22Rv1 (cell line): Measurements from ENCODE around the gene LONP2.

ENCODE experiments used
- H3K27ac ChIP-seq: fragments of 450-650 bp; 2 replicates; pipeline ENCODE4 v1.5.1; 2017
- CTCF ChIP-seq: fragments of 450-650 bp; IDR thresholded peaks from 2 replicates; pipeline ENCODE4 v1.5.1; 2017; ENCODE audit warnings: mild to moderate bottlenecking
- ZFX ChIP-seq: fragments of 450-650 bp; IDR thresholded peaks from 2 replicates; pipeline ENCODE4 v1.6.1; 2017; ENCODE audit warnings: antibody characterized with exemption, borderline replicate concordance

The LONP2 gene

GRCh38 chr16:48244080-48244862, at the start of gene LONP2:
TSS of gene LONP2 (plus strand) at chr16:48244300. CDS start at chr16:48244389, 89 bp downstream.
- H3K27ac ChIP-seq: peak within 1 kb of the TSS; percentile 89
- no peak for TF ChIP-seq CTCF
- 0 out of 2 replicates have a peak, but pooled peaks have one; percentile 79 for TF ChIP-seq ZFX

- H3K27ac ChIP-seq: no peak overlapping the region
- TF ChIP-seq ZFX (no peak), CTCF (no peak)
Observed at GRCh38 chr16:48194828-48195556, 49.1 kb upstream of the LONP2 start.

GRCh38 chr16:48197294-48197693, 46.8 kb upstream of the LONP2 start:
- TF ChIP-seq CTCF (no peak), ZFX (no peak)
- no peak overlapping the region for H3K27ac ChIP-seq

- TF ChIP-seq ZFX: no peak
- TF ChIP-seq CTCF: no peak
- H3K27ac ChIP-seq: no peak overlapping the region
Observed at GRCh38 chr16:48201515-48202201, 42.4 kb upstream of the LONP2 start.

- no peak for TF ChIP-seq CTCF
- TF ChIP-seq ZFX: no peak
- 0 out of 2 replicates have a peak overlapping the region, but pooled peaks have one; percentile 4 for H3K27ac ChIP-seq
Observed at GRCh38 chr16:48203974-48204824, 39.9 kb upstream of the LONP2 start.

GRCh38 chr16:48204825-48205151, 39.3 kb upstream of the LONP2 start:
- no peak for TF ChIP-seq ZFX
- no peak for TF ChIP-seq CTCF
- H3K27ac ChIP-seq: 0 out of 2 replicates have a peak overlapping the region, but pooled peaks have one; percentile 4
